ENCODE measurements around the gene GJB5.
A peak's percentile ranks its signal among the peaks of the same experiment; 100 is the strongest.

The GJB5 gene

DNA sequence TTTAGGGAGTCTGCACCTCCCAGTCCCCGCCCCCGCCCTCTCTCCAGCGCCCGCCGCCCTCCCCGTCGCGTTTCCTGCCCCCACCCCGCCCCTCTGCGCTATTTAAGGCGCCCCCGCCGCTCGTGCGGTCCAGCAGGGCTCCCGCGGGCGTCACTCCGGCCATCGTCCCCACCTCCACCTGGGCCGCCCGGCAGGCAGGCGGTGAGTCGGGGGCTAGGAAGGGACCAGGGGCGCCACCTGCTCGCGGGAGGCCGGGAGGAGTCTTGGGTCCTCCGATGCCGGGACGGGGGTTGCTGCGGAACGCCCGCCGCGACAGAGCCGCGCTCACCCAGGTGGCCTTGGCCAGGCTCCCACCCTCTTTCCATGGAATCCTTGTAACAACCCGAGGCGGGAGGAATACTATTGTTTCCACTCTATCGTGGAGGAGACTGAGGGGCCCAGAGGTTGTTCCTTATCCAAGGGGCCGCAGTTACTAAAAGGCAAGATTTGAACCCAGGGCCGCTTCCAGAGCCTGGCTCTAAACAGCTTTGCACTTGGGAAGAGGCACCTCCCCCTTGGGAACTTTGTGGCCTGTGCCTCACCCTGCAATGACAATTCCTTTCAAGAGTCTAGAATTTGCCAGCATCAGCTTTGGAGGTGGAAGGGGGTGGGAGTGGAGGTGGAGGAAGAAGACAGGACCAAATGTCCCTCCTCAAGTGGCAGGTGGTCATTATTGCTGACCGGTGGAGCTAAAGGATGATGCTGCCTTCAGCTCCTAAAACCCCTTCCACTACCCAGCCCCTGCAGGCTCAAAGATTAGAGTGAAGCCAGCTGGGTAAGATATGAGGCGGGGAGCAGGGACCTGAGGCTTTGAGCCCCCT is 38.3 kb downstream of the GJB5 start, which contains the start of gene GJA4:
Gene GJA4, plus strand, starts transcription at position 132 of the 860 bp plus-strand sequence. CDS start 1,215 bp downstream, outside the sequence.
- intact Hi-C loops (cut with DNase I; ENCODE audit: low total_unique reads), result no loop called here
- Histone ChIP-seq H3K9me3 (no peaks in the 10 kb centered on the region), H3K4me3 (peak within 1 kb of the TSS; percentile 74 to 77), H3K4me1 (peaks cover 0 to 79% (median 54%) of the 10 kb centered on the region in 4 donors), H3K36me3 (peaks cover 12 to 17% (median 16%) of the 10 kb centered on the region in 3 donors), H3K27ac (peak within 1 kb of the TSS; percentile 93 to 96), H3K27me3 (no peaks in the 10 kb centered on the region)
- TF ChIP-seq, protein P1, sequence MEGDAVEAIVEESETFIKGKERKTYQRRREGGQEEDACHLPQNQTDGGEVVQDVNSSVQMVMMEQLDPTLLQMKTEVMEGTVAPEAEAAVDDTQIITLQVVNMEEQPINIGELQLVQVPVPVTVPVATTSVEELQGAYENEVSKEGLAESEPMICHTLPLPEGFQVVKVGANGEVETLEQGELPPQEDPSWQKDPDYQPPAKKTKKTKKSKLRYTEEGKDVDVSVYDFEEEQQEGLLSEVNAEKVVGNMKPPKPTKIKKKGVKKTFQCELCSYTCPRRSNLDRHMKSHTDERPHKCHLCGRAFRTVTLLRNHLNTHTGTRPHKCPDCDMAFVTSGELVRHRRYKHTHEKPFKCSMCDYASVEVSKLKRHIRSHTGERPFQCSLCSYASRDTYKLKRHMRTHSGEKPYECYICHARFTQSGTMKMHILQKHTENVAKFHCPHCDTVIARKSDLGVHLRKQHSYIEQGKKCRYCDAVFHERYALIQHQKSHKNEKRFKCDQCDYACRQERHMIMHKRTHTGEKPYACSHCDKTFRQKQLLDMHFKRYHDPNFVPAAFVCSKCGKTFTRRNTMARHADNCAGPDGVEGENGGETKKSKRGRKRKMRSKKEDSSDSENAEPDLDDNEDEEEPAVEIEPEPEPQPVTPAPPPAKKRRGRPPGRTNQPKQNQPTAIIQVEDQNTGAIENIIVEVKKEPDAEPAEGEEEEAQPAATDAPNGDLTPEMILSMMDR (IDR thresholded peaks at IDR 0.05), result no peak
- DNase-seq, result peak in 1 of 2 donors; percentile 84

DNA sequence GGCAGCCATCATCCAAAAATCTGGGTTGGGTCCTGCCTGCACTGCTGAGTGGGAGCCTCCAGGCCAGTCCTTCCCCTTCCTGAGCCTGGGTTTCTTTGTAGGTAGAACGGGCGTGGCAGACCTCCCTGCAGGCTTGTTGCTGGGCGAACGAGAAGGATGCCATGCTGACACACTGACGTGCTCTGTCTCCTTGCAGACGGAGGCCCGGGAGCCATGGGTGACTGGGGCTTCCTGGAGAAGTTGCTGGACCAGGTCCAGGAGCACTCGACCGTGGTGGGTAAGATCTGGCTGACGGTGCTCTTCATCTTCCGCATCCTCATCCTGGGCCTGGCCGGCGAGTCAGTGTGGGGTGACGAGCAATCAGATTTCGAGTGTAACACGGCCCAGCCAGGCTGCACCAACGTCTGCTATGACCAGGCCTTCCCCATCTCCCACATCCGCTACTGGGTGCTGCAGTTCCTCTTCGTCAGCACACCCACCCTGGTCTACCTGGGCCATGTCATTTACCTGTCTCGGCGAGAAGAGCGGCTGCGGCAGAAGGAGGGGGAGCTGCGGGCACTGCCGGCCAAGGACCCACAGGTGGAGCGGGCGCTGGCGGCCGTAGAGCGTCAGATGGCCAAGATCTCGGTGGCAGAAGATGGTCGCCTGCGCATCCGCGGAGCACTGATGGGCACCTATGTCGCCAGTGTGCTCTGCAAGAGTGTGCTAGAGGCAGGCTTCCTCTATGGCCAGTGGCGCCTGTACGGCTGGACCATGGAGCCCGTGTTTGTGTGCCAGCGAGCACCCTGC is 39.3 kb downstream of the GJB5 start:
- Histone ChIP-seq H3K27ac (peak overlapping the region; percentile 93 to 96), H3K27me3 (no peaks in the 10 kb centered on the region), H3K36me3 (peaks cover 12 to 17% (median 16%) of the 10 kb centered on the region in 3 donors), H3K9me3 (no peaks in the 10 kb centered on the region), H3K4me3 (peak overlapping the region; percentile 74 to 77), H3K4me1 (peaks cover 0 to 81% (median 50%) of the 10 kb centered on the region in 4 donors)
- intact Hi-C loops (cut with DNase I; ENCODE audit: low total_unique reads), result no loop called here
- TF ChIP-seq, protein P1 (IDR thresholded peaks at IDR 0.05), result no peak
- no peak for DNase-seq

GRCh38 chr1:34794790-34795180 is 39.9 kb downstream of the GJB5 start:
- Histone ChIP-seq H3K4me3 (peak overlapping the region; percentile 74 to 77), H3K4me1 (peaks cover 0 to 82% (median 50%) of the 10 kb centered on the region in 4 donors), H3K27me3 (no peaks in the 10 kb centered on the region), H3K27ac (peak overlapping the region; percentile 93 to 96), H3K36me3 (peaks cover 12 to 17% (median 16%) of the 10 kb centered on the region in 3 donors), H3K9me3 (no peaks in the 10 kb centered on the region)
- TF ChIP-seq, protein P1 (IDR thresholded peaks at IDR 0.05), result no peak
- intact Hi-C loops (cut with DNase I; ENCODE audit: low total_unique reads), result no loop called here
- no peak for DNase-seq

- H3K27ac ChIP-seq, result peak overlapping the region; percentile 93 to 96
- no peaks in the 10 kb centered on the region for H3K27me3 ChIP-seq
- DNase-seq, result no peak
- H3K36me3 ChIP-seq, result peaks cover 12 to 17% (median 16%) of the 10 kb centered on the region in 3 donors
- peak overlapping the region; percentile 74 to 77 for H3K4me3 ChIP-seq
- TF ChIP-seq, protein P1 (IDR thresholded peaks at IDR 0.05), result no peak
- intact Hi-C loops (cut with DNase I; ENCODE audit: low total_unique reads), result no loop called here
- peaks cover 0 to 82% (median 47%) of the 10 kb centered on the region in 4 donors for H3K4me1 ChIP-seq
- H3K9me3 ChIP-seq, result no peaks in the 10 kb centered on the region
These were observed 41.1 kb downstream of the GJB5 start for GRCh38 chr1:34795916-34796315.

DNA sequence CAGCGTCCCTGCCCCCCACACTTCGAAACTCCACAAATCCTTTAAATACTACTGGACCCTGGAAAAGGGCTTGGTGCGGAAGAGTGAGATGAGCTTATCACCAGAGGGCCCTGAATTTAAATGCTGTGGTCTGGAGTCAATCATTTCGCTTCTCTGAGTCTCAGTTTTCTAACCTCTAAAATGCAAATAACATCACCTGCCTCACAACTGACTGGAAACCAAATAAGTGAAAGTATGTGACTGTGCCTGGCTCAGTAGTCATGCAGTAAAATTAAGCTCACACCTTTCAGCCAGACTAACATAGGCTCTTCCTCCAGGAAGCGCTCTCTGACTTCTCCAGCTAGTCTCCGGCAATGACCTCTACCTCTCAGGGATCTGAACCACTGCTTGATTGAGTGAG is 42.1 kb downstream of the GJB5 start:
- Histone ChIP-seq H3K4me3 (peak overlapping the region; percentile 74 to 77), H3K27me3 (no peaks in the 10 kb centered on the region), H3K9me3 (no peaks in the 10 kb centered on the region), H3K4me1 (peaks cover 0 to 77% (median 36%) of the 10 kb centered on the region in 4 donors), H3K36me3 (peaks cover 12 to 17% (median 16%) of the 10 kb centered on the region in 3 donors), H3K27ac (peak overlapping the region; percentile 93 to 96)
- TF ChIP-seq, protein P1 (IDR thresholded peaks at IDR 0.05), result no peak
- no peak for DNase-seq
- intact Hi-C loops (cut with DNase I; ENCODE audit: low total_unique reads), result no loop called here
